HEK293T (cell line): ENCODE data around the gene BLACAT1.
A peak's percentile ranks its signal among the peaks of the same experiment; 100 is the strongest.
"Not testable (repeated sequence)": the region's sequence is repeated elsewhere in the genome, so short reads cannot be mapped to it uniquely, and the experiment has no call there.

ENCODE experiments used
- CTCF ChIA-PET: fragments of 350-600 bp; formaldehyde crosslinking; extraction: SDS; loops from one replicate; lab custom pipeline; 2021; ENCODE audit warnings: antibody characterized with exemption, inconsistent platforms; lab: Yijun Ruan, JAX
- POLR2A ChIA-PET: fragments of 350-600 bp; formaldehyde crosslinking; extraction: SDS; loops from one replicate; lab custom pipeline; 2020; ENCODE audit warnings: antibody characterized with exemption, inconsistent platforms; lab: Yijun Ruan, JAX
- DNase-seq: peaks from one replicate; pipeline ENCODE4 v3.0.0; 2012; ENCODE audit warnings: mixed read lengths; ENCODE audit errors: extremely low spot score
- ARNT ChIP-seq: fragments of 450-650 bp; IDR thresholded peaks from 2 replicates; pipeline ENCODE4 v1.6.1; 2017; ENCODE audit warnings: mild to moderate bottlenecking
- BHLHE40 ChIP-seq: fragments of 450-650 bp; IDR thresholded peaks from 2 replicates; pipeline ENCODE4 v1.6.1; 2016; ENCODE audit warnings: mild to moderate bottlenecking, moderate library complexity, borderline replicate concordance
- CTBP1 ChIP-seq: fragments of 450-650 bp; IDR thresholded peaks from 2 replicates; pipeline ENCODE4 v1.6.1; 2016; ENCODE audit warnings: borderline replicate concordance
- ELF4 ChIP-seq: fragments of 450-650 bp; IDR thresholded peaks from 2 replicates; pipeline ENCODE4 v1.6.1; 2017; ENCODE audit warnings: antibody characterized with exemption
- FOXA1 ChIP-seq: fragments of 450-650 bp; IDR thresholded peaks from 2 replicates; pipeline ENCODE4 v1.6.1; 2016; ENCODE audit warnings: mild to moderate bottlenecking
- FOXK2 ChIP-seq: fragments of 450-650 bp; IDR thresholded peaks from 2 replicates; pipeline ENCODE4 v1.6.1; 2016; ENCODE audit warnings: mild to moderate bottlenecking
- FOXM1 ChIP-seq: fragments of 450-650 bp; IDR thresholded peaks from 2 replicates; pipeline ENCODE4 v1.6.1; 2017; ENCODE audit warnings: mild to moderate bottlenecking, borderline replicate concordance
- HDGF ChIP-seq: fragments of 450-650 bp; IDR thresholded peaks from 2 replicates; pipeline ENCODE4 v1.6.1; 2017; ENCODE audit warnings: antibody characterized with exemption, borderline replicate concordance
- L3MBTL2 ChIP-seq: fragments of 450-650 bp; conservative IDR thresholded peaks from 2 replicates; pipeline ENCODE4 v1.6.1; 2016; ENCODE audit warnings: mild to moderate bottlenecking
- LEF1 ChIP-seq: fragments of 450-650 bp; IDR thresholded peaks from 2 replicates; pipeline ENCODE4 v1.6.1; 2017; ENCODE audit warnings: mild to moderate bottlenecking, borderline replicate concordance
- NFRKB ChIP-seq: fragments of 450-650 bp; IDR thresholded peaks from 2 replicates; pipeline ENCODE4 v1.6.1; 2016; ENCODE audit warnings: mild to moderate bottlenecking, moderate library complexity
- PKNOX1 ChIP-seq: fragments of 450-650 bp; IDR thresholded peaks from 2 replicates; pipeline ENCODE4 v1.6.1; 2016
- SP1 ChIP-seq: fragments of 450-650 bp; IDR thresholded peaks from 2 replicates; pipeline ENCODE4 v1.6.1; 2017
- SUZ12 ChIP-seq: fragments of 450-650 bp; IDR thresholded peaks from 2 replicates; pipeline ENCODE4 v1.6.1; 2016; ENCODE audit warnings: mild to moderate bottlenecking
- TARDBP ChIP-seq: fragments of 450-650 bp; IDR thresholded peaks from 2 replicates; pipeline ENCODE4 v1.6.1; 2016
- ZNF384 ChIP-seq: fragments of 450-650 bp; IDR thresholded peaks from 2 replicates; pipeline ENCODE4 v1.6.1; 2016

The BLACAT1 gene

GRCh38 chr1:205440476-205441317 is 15.1 kb downstream of the BLACAT1 start:
- POLR2A ChIA-PET = interaction anchor here (1.0 to 1.4 kb wide), 3 partner anchors 10 to 1062 kb away, joined by 3 to 4 read pairs (median 4); partner anchors contain the start of gene BLACAT1
- DNase-seq = peak; percentile 41
- CTCF ChIA-PET = interaction anchor here (0.8 to 2.1 kb wide), 6 partner anchors 9 to 299 kb away, joined by 4 to 11 read pairs (median 6); no protein-coding TSS in a partner anchor
- TF ChIP-seq TARDBP (no peak), FOXK2 (no peak)

GRCh38 chr1:205440121-205440475 is 15.7 kb downstream of the BLACAT1 start:
- CTCF ChIA-PET = interaction anchor here (0.6 to 2.0 kb wide), 4 partner anchors 9 to 192 kb away, joined by 3 to 5 read pairs (median 4); no protein-coding TSS in a partner anchor
- TF ChIP-seq TARDBP (no peak), SUZ12 (no peak), SP1 (no peak), HDGF (no peak), LEF1 (no peak), NFRKB (no peak), L3MBTL2 (no peak), FOXK2 (no peak), FOXA1 (no peak), PKNOX1 (no peak), ELF4 (no peak), ZNF384 (no peak), ARNT (no peak)
- no peak for DNase-seq
- POLR2A ChIA-PET = no interaction called here

GRCh38 chr1:205438213-205439158 is 17.4 kb downstream of the BLACAT1 start:
- CTCF ChIA-PET = interaction anchor here (0.6 to 1.5 kb wide), 16 partner anchors 7 to 204 kb away, joined by 3 to 11 read pairs (median 4); partner anchors contain the start of gene LEMD1
- TF ChIP-seq ARNT = no peak
- peak; percentile 89 for DNase-seq
- POLR2A ChIA-PET = interaction anchor here (0.6 kb wide), 1 partner anchor 252 kb away, joined by 3 read pairs; no protein-coding TSS in a partner anchor

- TF ChIP-seq ZNF384 = no peak
- TF ChIP-seq FOXA1 = no peak
- no peak for TF ChIP-seq BHLHE40
- TF ChIP-seq L3MBTL2 = no peak
- TF ChIP-seq LEF1 = no peak
- TF ChIP-seq FOXM1 = no peak
- ChIA-PET POLR2A (no interaction called here), CTCF (no interaction called here)
- DNase-seq = no peak
Observed at GRCh38 chr1:205437570-205437969, 18.3 kb downstream of the BLACAT1 start.

GRCh38 chr1:205436776-205437410 is 19.0 kb downstream of the BLACAT1 start:
- CTCF ChIA-PET = no interaction called here
- TF ChIP-seq FOXA1 (no peak), LEF1 (no peak), SUZ12 (no peak), ZNF384 (no peak), FOXM1 (no peak)
- POLR2A ChIA-PET = no interaction called here
- no peak for DNase-seq

- POLR2A ChIA-PET = no interaction called here
Observed at GRCh38 chr1:205435578-205436573, 20.0 kb downstream of the BLACAT1 start.

GRCh38 chr1:205434738-205435137 is 21.1 kb downstream of the BLACAT1 start:
- POLR2A ChIA-PET = no interaction called here
- CTCF ChIA-PET = interaction anchor here (0.9 kb wide), 1 partner anchor 98 kb away, joined by 3 read pairs; no protein-coding TSS in a partner anchor
- no peak for DNase-seq
- TF ChIP-seq FOXA1 (no peak), ELF4 (no peak), FOXM1 (no peak), PKNOX1 (no peak), TARDBP (no peak), ZNF384 (no peak), L3MBTL2 (no peak), FOXK2 (no peak), SUZ12 (no peak), NFRKB (no peak), BHLHE40 (no peak), HDGF (no peak), ARNT (no peak), SP1 (no peak), LEF1 (no peak), CTBP1 (no peak)

More at GRCh38 chr1:205435578-205436573, 20.0 kb downstream of the BLACAT1 start:
- CTCF ChIA-PET = interaction anchor here (0.6 to 0.8 kb wide), 2 partner anchors 49 to 1654 kb away, joined by 3 to 4 read pairs; no protein-coding TSS in a partner anchor
- no peak for TF ChIP-seq L3MBTL2
- DNase-seq = no peak

- POLR2A ChIA-PET, CTCF ChIA-PET, DNase-seq: not testable (repeated sequence)
Observed at GRCh38 chr1:205432692-205433091, 23.2 kb downstream of the BLACAT1 start.
